ENCODE measurements around the gene IFT122. TPM values are rescaled to one million over a fixed set of nuclear protein-coding genes. Genes with fewer than 3 reads are reported as not detected.

The IFT122 gene
- total and polyA plus RNA-seq, 10 donors: 5.2 to 31.3 (median 18.1) TPM

GRCh38 chr3:129532261-129532660 is 92.2 kb downstream of the IFT122 start:
- intact Hi-C loops (cut with DNase I; ENCODE audit: low total_unique reads): no loop called here
- TF ChIP-seq CTCF (IDR thresholded peaks at IDR 0.05 in 8 of 11, conservative IDR thresholded peaks at IDR 0.05 in 3 of 11) (no peak), POLR2AphosphoS5 (IDR thresholded peaks at IDR 0.05) (no peak), POLR2A (IDR thresholded peaks at IDR 0.05) (no peak)
- peaks cover 0 to 8% (median 0%) of the 10 kb centered on the region in 6 donors for H3K4me1 ChIP-seq
- H3K27ac ChIP-seq: no peak overlapping the region
- H3K27me3 ChIP-seq (replicated peaks in 1 of 7): no peaks in the 10 kb centered on the region
- 92 to 97% (median 96%) methylated on average over 16 to 20 of the region's 20 CpGs for WGBS, 5 donors
- no peak for DNase-seq
- no peaks in the 10 kb centered on the region for H3K36me3 ChIP-seq
- no peaks in the 10 kb centered on the region for H3K9me3 ChIP-seq
- H3K4me3 ChIP-seq: no peak overlapping the region

DNA sequence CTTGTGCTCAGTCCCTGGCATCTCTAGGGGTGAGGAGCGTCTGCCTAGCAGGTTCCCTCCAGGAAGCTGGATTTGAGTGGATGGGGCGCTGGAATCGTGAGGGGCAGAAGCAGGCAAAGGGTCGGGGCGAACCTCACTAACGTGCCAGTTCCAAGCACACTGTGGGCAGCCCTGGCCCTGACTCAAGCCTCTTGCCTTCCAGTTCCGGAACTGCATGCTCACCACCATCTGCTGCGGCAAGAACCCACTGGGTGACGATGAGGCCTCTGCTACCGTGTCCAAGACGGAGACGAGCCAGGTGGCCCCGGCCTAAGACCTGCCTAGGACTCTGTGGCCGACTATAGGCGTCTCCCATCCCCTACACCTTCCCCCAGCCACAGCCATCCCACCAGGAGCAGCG is 93.4 kb downstream of the IFT122 start:
- TF ChIP-seq POLR2A (IDR thresholded peaks at IDR 0.05): no peak
- TF ChIP-seq CTCF (IDR thresholded peaks at IDR 0.05 in 8 of 11, conservative IDR thresholded peaks at IDR 0.05 in 3 of 11): no peak
- H3K4me3 ChIP-seq: no peak overlapping the region
- H3K4me1 ChIP-seq: peaks cover 0 to 8% (median 0%) of the 10 kb centered on the region in 6 donors
- 88 to 98% (median 93%) methylated on average over 16 of the region's 16 CpGs for WGBS, 5 donors
- H3K36me3 ChIP-seq: no peaks in the 10 kb centered on the region
- no peaks in the 10 kb centered on the region for H3K27me3 ChIP-seq (replicated peaks in 1 of 7)
- intact Hi-C loops (cut with DNase I; ENCODE audit: low total_unique reads): no loop called here
- H3K9me3 ChIP-seq: no peaks in the 10 kb centered on the region
- no peak overlapping the region for H3K27ac ChIP-seq
- no peak for DNase-seq

GRCh38 chr3:129534428-129535027 is 94.5 kb downstream of the IFT122 start:
- peaks cover 0 to 6% (median 0%) of the 10 kb centered on the region in 6 donors for H3K4me1 ChIP-seq
- WGBS, 5 donors: 75 to 89% (median 82%) methylated on average over 4 of the region's 4 CpGs
- H3K9me3 ChIP-seq: no peaks in the 10 kb centered on the region
- no peak for DNase-seq
- H3K4me3 ChIP-seq: no peak overlapping the region
- no peaks in the 10 kb centered on the region for H3K36me3 ChIP-seq
- H3K27ac ChIP-seq: no peak overlapping the region
- TF ChIP-seq CTCF (IDR thresholded peaks at IDR 0.05 in 8 of 11, conservative IDR thresholded peaks at IDR 0.05 in 3 of 11) (no peak), POLR2A (IDR thresholded peaks at IDR 0.05) (no peak), POLR2AphosphoS5 (IDR thresholded peaks at IDR 0.05) (no peak)
- H3K27me3 ChIP-seq (replicated peaks in 1 of 7): no peaks in the 10 kb centered on the region
- intact Hi-C loops (cut with DNase I; ENCODE audit: low total_unique reads): no loop called here

- intact Hi-C loops (cut with DNase I; ENCODE audit: low total_unique reads): no loop called here
- Histone ChIP-seq H3K9me3 (no peaks in the 10 kb centered on the region), H3K4me1 (peaks cover 0 to under 1% (median 0%) of the 10 kb centered on the region in 6 donors), H3K27ac (no peak overlapping the region), H3K27me3 (replicated peaks in 1 of 7) (no peaks in the 10 kb centered on the region), H3K36me3 (no peaks in the 10 kb centered on the region), H3K4me3 (no peak overlapping the region)
- no peak for TF ChIP-seq POLR2AphosphoS5 (IDR thresholded peaks at IDR 0.05)
- no peak for TF ChIP-seq CTCF (IDR thresholded peaks at IDR 0.05 in 8 of 11, conservative IDR thresholded peaks at IDR 0.05 in 3 of 11)
- no peak for TF ChIP-seq POLR2A (IDR thresholded peaks at IDR 0.05)
- no peak for DNase-seq
- WGBS, 5 donors: 82 to 100% (median 95%) methylated on average over 1 of the region's 1 CpG
Observed at GRCh38 chr3:129535075-129535474, 95.1 kb downstream of the IFT122 start.

All from spleen (tissue), 11 donors.